ENCODE results near the gene MFF. TPM values are rescaled to one million over a fixed set of nuclear protein-coding genes. Genes with fewer than 3 reads are reported as not detected.

MFF gene
- total and polyA plus RNA-seq, 2 of the 4 experiments (the other 2 are of a cell fraction) = 70.1 to 86.4 TPM

DNA sequence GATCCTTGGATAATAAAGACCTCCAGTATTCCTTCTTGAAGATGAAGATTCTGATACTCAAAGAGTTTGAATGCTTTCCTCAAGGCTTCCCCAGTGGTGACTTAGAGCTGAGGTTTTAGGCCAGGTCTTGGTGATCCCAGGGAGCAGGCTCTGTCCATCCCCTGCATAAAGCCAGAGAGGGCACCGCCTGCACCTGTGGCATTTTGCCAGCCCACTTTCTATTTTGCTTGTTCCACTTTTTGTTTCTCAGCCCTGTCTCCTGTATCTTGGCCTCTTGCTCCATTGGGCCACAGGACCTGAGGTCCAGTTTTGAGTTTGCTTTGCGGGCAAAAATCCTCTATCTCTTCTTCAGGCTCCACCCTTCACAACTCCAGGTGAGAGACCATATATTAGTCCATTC lies 69.3 kb downstream of the MFF start (continued):
- TF ChIP-seq, protein P1, sequence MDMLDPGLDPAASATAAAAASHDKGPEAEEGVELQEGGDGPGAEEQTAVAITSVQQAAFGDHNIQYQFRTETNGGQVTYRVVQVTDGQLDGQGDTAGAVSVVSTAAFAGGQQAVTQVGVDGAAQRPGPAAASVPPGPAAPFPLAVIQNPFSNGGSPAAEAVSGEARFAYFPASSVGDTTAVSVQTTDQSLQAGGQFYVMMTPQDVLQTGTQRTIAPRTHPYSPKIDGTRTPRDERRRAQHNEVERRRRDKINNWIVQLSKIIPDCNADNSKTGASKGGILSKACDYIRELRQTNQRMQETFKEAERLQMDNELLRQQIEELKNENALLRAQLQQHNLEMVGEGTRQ (IDR thresholded peaks at IDR 0.05; ENCODE audit: low read depth, low read length) = no peak

DNA sequence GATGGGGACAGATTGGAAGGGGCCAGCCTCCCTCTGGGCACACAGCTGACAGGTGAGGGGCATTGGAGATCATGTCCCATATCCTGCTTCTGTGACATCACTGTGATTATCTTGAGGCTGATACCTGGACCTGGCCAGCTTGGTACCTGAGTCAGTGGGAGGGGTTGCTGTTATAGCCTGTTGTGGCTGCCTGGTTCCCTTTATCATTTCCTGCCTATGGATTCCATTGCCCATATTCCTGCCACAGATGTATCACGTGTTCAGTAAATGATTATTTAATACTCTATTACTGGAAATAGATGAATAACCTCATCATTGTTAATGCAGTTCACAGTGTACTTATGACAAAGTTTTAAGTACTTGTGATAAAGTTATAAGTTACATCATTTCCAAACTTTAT lies 70.5 kb downstream of the MFF start:
- no peak for DNase-seq
- H3K4ac ChIP-seq (ENCODE audit: low read depth, low read length) = no peak overlapping the region
- ChIA-PET POLR2A (ENCODE audit: unreplicated experiment) (no interaction called here), CTCF (interaction anchor here (1.3 kb wide), 1 partner anchor 11 kb away, joined by 5 read pairs; no protein-coding TSS in a partner anchor)
- no peaks in the 10 kb centered on the region for H3K79me1 ChIP-seq (ENCODE audit: low read depth in 1 of 2, low read length in 2 of 2)
- no peaks in the 10 kb centered on the region for H3K9me3 ChIP-seq (ENCODE audit: control insufficient read depth, insufficient read depth, low read length)
- no peaks in the 10 kb centered on the region for H3K27me3 ChIP-seq (ENCODE audit: control insufficient read depth, insufficient read depth, low read length)
- H2AK5ac ChIP-seq (ENCODE audit: low read depth, low read length) = no peak overlapping the region
- H3K27ac ChIP-seq (ENCODE audit: insufficient read depth, low read length) = no peak overlapping the region
- H3K4me3 ChIP-seq (ENCODE audit: insufficient read depth, low read depth, low read length) = no peak overlapping the region
- no peak overlapping the region for H4K5ac ChIP-seq (ENCODE audit: low read depth, low read length)
- no peak overlapping the region for H3K18ac ChIP-seq (ENCODE audit: low read depth, low read length)
- no peak overlapping the region for H3K14ac ChIP-seq (replicated peaks; ENCODE audit: low read depth, low read length)
- intact Hi-C loops (cut with micrococcal nuclease) (no loop called here), dilution Hi-C loops (cut with HindIII; ENCODE audit: low sequenced_read_pairs, unreplicated experiment) (no loop called here), in situ Hi-C loops (cut with MboI; ENCODE audit: low sequenced_read_pairs) (no loop called here)
- no peak overlapping the region for H2BK20ac ChIP-seq (ENCODE audit: low read depth, low read length)
- no peak overlapping the region for H2BK5ac ChIP-seq (ENCODE audit: low read depth, low read length, poor library complexity, severe bottlenecking)
- no peaks in the 10 kb centered on the region for H4K20me1 ChIP-seq (ENCODE audit: insufficient read depth, low read length)
- no peaks in the 10 kb centered on the region for H3K9me1 ChIP-seq (ENCODE audit: insufficient read depth, low read length)
- no peaks in the 10 kb centered on the region for H3K36me3 ChIP-seq (ENCODE audit: control insufficient read depth, insufficient read depth, low read length)
- H3K23ac ChIP-seq (ENCODE audit: low read depth, low read length) = no peak overlapping the region
- no TSS peak for BruUV-seq (replicated peaks)
- WGBS, 2 experiments (ENCODE audit: extremely low coverage in 2 of 2, insufficient read length in 1 of 2) = no CpG with 5 or more reads among the region's 1 CpG
- H4K8ac ChIP-seq (ENCODE audit: low read depth in 2 of 2, low read length in 2 of 2) = no peak overlapping the region
- no peak overlapping the region for H3K4me2 ChIP-seq (ENCODE audit: low read depth, low read length)
- H2BK15ac ChIP-seq (ENCODE audit: low read depth, low read length) = 0 out of 3 replicates have a peak overlapping the region, but pooled peaks have one; percentile 18
- no peak for ATAC-seq (ENCODE audit: low read depth)
- H3K4me1 ChIP-seq (ENCODE audit: control insufficient read depth, insufficient read depth, low read length) = no peaks in the 10 kb centered on the region
- H3K56ac ChIP-seq (ENCODE audit: extremely low read depth, insufficient read depth, low read length) = no peak overlapping the region
- H3K9ac ChIP-seq (ENCODE audit: low read depth, low read length) = no peak overlapping the region
- no peak overlapping the region for H2BK120ac ChIP-seq (ENCODE audit: low read depth, low read length)
- H2AFZ ChIP-seq (replicated peaks; ENCODE audit: low read length, poor library complexity) = no peak overlapping the region
- no peak overlapping the region for H2AK9ac ChIP-seq (replicated peaks; ENCODE audit: low read depth, low read length, poor library complexity)
- no peak overlapping the region for H4K91ac ChIP-seq (ENCODE audit: insufficient read depth, low read depth, low read length)
- TF ChIP-seq NFE2L2 (IDR thresholded peaks at IDR 0.05; ENCODE audit: low read depth, low read length) (no peak), BHLHE40 (IDR thresholded peaks at IDR 0.05; ENCODE audit: low read depth, low read length) (no peak), MAZ (IDR thresholded peaks at IDR 0.05; ENCODE audit: borderline replicate concordance, low read depth, low read length) (no peak), CHD1 (IDR thresholded peaks at IDR 0.05; ENCODE audit: low read depth, low read length) (no peak), POLR2A (IDR thresholded peaks at IDR 0.05; ENCODE audit: low read depth, low read length) (no peak), MXI1 (IDR thresholded peaks at IDR 0.05; ENCODE audit: borderline replicate concordance, low read depth, low read length) (no peak), RCOR1 (IDR thresholded peaks at IDR 0.05; ENCODE audit: insufficient replicate concordance, low read length) (no peak), RAD21 (IDR thresholded peaks at IDR 0.05; ENCODE audit: low read length) (no peak), RFX5 (IDR thresholded peaks at IDR 0.05; ENCODE audit: low read depth, low read length) (no peak), MAFK (IDR thresholded peaks at IDR 0.05; ENCODE audit: low read depth, low read length) (no peak)
- TF ChIP-seq, protein P1 (IDR thresholded peaks at IDR 0.05; ENCODE audit: low read depth, low read length) = no peak
- TF ChIP-seq, protein P2, sequence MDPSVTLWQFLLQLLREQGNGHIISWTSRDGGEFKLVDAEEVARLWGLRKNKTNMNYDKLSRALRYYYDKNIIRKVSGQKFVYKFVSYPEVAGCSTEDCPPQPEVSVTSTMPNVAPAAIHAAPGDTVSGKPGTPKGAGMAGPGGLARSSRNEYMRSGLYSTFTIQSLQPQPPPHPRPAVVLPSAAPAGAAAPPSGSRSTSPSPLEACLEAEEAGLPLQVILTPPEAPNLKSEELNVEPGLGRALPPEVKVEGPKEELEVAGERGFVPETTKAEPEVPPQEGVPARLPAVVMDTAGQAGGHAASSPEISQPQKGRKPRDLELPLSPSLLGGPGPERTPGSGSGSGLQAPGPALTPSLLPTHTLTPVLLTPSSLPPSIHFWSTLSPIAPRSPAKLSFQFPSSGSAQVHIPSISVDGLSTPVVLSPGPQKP (IDR thresholded peaks at IDR 0.05; ENCODE audit: borderline replicate concordance, low read depth, low read length) = no peak
- TF ChIP-seq, protein P3, sequence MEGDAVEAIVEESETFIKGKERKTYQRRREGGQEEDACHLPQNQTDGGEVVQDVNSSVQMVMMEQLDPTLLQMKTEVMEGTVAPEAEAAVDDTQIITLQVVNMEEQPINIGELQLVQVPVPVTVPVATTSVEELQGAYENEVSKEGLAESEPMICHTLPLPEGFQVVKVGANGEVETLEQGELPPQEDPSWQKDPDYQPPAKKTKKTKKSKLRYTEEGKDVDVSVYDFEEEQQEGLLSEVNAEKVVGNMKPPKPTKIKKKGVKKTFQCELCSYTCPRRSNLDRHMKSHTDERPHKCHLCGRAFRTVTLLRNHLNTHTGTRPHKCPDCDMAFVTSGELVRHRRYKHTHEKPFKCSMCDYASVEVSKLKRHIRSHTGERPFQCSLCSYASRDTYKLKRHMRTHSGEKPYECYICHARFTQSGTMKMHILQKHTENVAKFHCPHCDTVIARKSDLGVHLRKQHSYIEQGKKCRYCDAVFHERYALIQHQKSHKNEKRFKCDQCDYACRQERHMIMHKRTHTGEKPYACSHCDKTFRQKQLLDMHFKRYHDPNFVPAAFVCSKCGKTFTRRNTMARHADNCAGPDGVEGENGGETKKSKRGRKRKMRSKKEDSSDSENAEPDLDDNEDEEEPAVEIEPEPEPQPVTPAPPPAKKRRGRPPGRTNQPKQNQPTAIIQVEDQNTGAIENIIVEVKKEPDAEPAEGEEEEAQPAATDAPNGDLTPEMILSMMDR (conservative IDR thresholded peaks at IDR 0.05; ENCODE audit: low read depth, low read length) = no peak
